SK-N-SH treated with all-trans-retinoic acid at 6 μM for 48 hours (cell line): ENCODE measurements around the gene ALPK3.

ENCODE experiments used
- ATAC-seq: fragments of 200-7000 bp; cut with Tn5 transposase; 3 replicates; pipeline ENCODE4 v1.9.1; 2020; ENCODE audit warnings: mild to moderate bottlenecking, moderate library complexity
- BACH2 ChIP-seq: fragments of 250-450 bp; sonication (Bioruptor Pico); IDR thresholded peaks from 2 replicates; pipeline ENCODE4 v1.9.0; 2021; ENCODE audit warnings: mild to moderate bottlenecking, borderline replicate concordance
- CSDC2 ChIP-seq: fragments of 250-450 bp; sonication (Bioruptor Pico); IDR thresholded peaks from 2 replicates; pipeline ENCODE4 v1.5.0; 2020; ENCODE audit warnings: mild to moderate bottlenecking, moderate library complexity
- ESRRG ChIP-seq: fragments of 250-450 bp; sonication (Bioruptor Pico); IDR thresholded peaks from 2 replicates; pipeline ENCODE4 v1.6.1; 2021; ENCODE audit warnings: mild to moderate bottlenecking
- GLIS3 ChIP-seq: fragments of 250-450 bp; sonication (Bioruptor Pico); IDR thresholded peaks from 2 replicates; pipeline ENCODE4 v1.5.0; 2020; ENCODE audit warnings: mild to moderate bottlenecking, moderate library complexity
- ISL1 ChIP-seq: fragments of 250-450 bp; sonication (Bioruptor Pico); IDR thresholded peaks from 2 replicates; pipeline ENCODE4 v2.1.2; 2022; ENCODE audit warnings: mild to moderate bottlenecking, moderate library complexity
- PPARA ChIP-seq: fragments of 250-450 bp; sonication (Bioruptor Pico); IDR thresholded peaks from 2 replicates; pipeline ENCODE4 v1.5.0; 2020; ENCODE audit warnings: mild to moderate bottlenecking, borderline replicate concordance
- RARB ChIP-seq: fragments of 250-450 bp; sonication (Bioruptor Pico); IDR thresholded peaks from 2 replicates; pipeline ENCODE4 v1.8.0; 2021; ENCODE audit warnings: mild to moderate bottlenecking, moderate library complexity
- SNAI2 ChIP-seq: fragments of 250-450 bp; sonication (Bioruptor Pico); IDR thresholded peaks from 2 replicates; pipeline ENCODE4 v1.5.0; 2020; ENCODE audit warnings: mild to moderate bottlenecking, moderate library complexity
- TCF4 ChIP-seq: fragments of 250-450 bp; sonication (Bioruptor Pico); IDR thresholded peaks from 2 replicates; pipeline ENCODE4 v1.8.0; 2021; ENCODE audit warnings: mild to moderate bottlenecking, moderate library complexity, borderline replicate concordance
- TOX ChIP-seq: fragments of 250-450 bp; sonication (Bioruptor Pico); IDR thresholded peaks from 2 replicates; pipeline ENCODE4 v1.8.0; 2021; ENCODE audit warnings: mild to moderate bottlenecking, moderate library complexity, borderline replicate concordance
- ZC3H10 ChIP-seq: fragments of 250-450 bp; sonication (Bioruptor Pico); IDR thresholded peaks from 2 replicates; pipeline ENCODE4 v1.5.1; 2021; ENCODE audit warnings: mild to moderate bottlenecking, moderate library complexity
- ZFP3 ChIP-seq: fragments of 250-450 bp; sonication (Bioruptor Pico); IDR thresholded peaks from 2 replicates; pipeline ENCODE4 v1.5.0; 2020; ENCODE audit warnings: mild to moderate bottlenecking, moderate library complexity
- ZFP30 ChIP-seq: fragments of 450-650 bp; formaldehyde crosslinking; IDR thresholded peaks from 2 replicates; pipeline ENCODE4 v1.5.0; 2022; ENCODE audit warnings: mild to moderate bottlenecking, moderate library complexity
- ZNF70 ChIP-seq: fragments of 450-650 bp; formaldehyde crosslinking; IDR thresholded peaks from 2 replicates; pipeline ENCODE4 v1.5.0; 2020; ENCODE audit warnings: mild to moderate bottlenecking, moderate library complexity
- ZNF8 ChIP-seq: fragments of 450-650 bp; formaldehyde crosslinking; IDR thresholded peaks from 2 replicates; pipeline ENCODE4 v1.5.0; 2020; ENCODE audit warnings: mild to moderate bottlenecking, moderate library complexity
- TF ChIP-seq, protein P1 (sequence below): fragments of 250-450 bp; sonication (Bioruptor Pico); IDR thresholded peaks from 2 replicates; pipeline ENCODE4 v1.5.1; 2020; ENCODE audit warnings: low read depth, mild to moderate bottlenecking, moderate library complexity
- TF ChIP-seq, protein P2 (sequence below): fragments of 250-450 bp; sonication (Bioruptor Pico); IDR thresholded peaks from 2 replicates; pipeline ENCODE4 v1.5.1; 2021; ENCODE audit warnings: mild to moderate bottlenecking, moderate library complexity
- TF ChIP-seq, protein P3 (sequence below): fragments of 250-450 bp; sonication (Bioruptor Pico); IDR thresholded peaks from 2 replicates; pipeline ENCODE4 v1.5.0; 2020; ENCODE audit warnings: mild to moderate bottlenecking, moderate library complexity
- TF ChIP-seq, protein P4 (sequence below): fragments of 250-450 bp; sonication (Bioruptor Pico); IDR thresholded peaks from 2 replicates; pipeline ENCODE4 v1.8.0; 2020; ENCODE audit warnings: mild to moderate bottlenecking, moderate library complexity, borderline replicate concordance
- TF ChIP-seq, protein P5 (sequence below): fragments of 250-450 bp; sonication (Bioruptor Pico); IDR thresholded peaks from 2 replicates; pipeline ENCODE4 v1.8.0; 2021; ENCODE audit warnings: low read depth, mild to moderate bottlenecking, moderate library complexity, borderline replicate concordance

ALPK3 gene

DNA sequence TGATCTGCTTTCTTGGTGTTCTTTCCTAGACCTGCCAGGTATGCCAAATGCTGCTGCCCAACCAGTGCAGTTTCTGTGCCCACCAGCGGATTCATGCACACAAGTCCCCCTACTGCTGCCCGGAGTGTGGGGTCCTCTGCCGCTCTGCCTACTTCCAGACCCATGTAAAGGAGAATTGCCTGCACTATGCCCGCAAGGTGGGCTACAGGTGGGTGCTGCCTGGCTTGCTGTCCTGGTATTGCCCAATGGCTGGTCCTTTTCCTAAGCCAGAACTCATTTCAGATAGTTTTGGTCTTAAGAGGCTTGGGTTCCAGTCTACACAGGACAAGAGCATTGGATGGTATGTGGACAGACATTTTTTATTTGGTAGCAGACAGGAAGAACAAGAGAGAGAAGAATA, 26.5 kb upstream of the ALPK3 start (continued):
- TF ChIP-seq, protein P1, sequence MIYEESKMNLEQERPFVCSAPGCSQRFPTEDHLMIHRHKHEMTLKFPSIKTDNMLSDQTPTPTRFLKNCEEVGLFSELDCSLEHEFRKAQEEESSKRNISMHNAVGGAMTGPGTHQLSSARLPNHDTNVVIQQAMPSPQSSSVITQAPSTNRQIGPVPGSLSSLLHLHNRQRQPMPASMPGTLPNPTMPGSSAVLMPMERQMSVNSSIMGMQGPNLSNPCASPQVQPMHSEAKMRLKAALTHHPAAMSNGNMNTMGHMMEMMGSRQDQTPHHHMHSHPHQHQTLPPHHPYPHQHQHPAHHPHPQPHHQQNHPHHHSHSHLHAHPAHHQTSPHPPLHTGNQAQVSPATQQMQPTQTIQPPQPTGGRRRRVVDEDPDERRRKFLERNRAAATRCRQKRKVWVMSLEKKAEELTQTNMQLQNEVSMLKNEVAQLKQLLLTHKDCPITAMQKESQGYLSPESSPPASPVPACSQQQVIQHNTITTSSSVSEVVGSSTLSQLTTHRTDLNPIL, result no peak

DNA sequence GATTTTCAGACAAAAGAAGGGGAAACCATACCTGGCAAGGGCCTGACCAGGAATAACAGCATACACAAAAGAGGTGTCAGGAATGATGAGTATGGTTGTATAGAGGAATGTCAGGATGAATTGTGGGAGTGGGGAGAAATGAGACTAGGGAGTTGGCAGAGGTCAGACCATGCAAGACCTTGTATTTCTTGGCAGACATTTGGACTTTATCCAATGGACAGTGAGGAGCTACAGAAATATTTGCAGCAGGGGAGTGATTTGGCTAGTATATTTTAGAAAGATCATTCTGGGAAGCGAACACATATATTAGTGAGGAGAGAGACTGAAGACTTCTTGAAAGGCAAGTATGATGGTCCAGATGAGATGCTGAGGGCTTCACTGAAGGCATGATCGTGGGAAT, 25.4 kb upstream of the ALPK3 start:
- TF ChIP-seq TOX, result no peak
- TF ChIP-seq, protein P2, sequence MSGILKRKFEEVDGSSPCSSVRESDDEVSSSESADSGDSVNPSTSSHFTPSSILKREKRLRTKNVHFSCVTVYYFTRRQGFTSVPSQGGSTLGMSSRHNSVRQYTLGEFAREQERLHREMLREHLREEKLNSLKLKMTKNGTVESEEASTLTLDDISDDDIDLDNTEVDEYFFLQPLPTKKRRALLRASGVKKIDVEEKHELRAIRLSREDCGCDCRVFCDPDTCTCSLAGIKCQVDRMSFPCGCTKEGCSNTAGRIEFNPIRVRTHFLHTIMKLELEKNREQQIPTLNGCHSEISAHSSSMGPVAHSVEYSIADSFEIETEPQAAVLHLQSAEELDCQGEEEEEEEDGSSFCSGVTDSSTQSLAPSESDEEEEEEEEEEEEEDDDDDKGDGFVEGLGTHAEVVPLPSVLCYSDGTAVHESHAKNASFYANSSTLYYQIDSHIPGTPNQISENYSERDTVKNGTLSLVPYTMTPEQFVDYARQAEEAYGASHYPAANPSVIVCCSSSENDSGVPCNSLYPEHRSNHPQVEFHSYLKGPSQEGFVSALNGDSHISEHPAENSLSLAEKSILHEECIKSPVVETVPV, result no peak
- TF ChIP-seq CSDC2, result no peak
- TF ChIP-seq ZFP3 (CRISPR knock-in tag), result no peak
- TF ChIP-seq, protein P1, result no peak
- TF ChIP-seq ZC3H10, result no peak
- no peak for TF ChIP-seq TCF4 (CRISPR knock-in tag)
- TF ChIP-seq, all 23 proteins: peak for 0
- no peak for ATAC-seq

DNA sequence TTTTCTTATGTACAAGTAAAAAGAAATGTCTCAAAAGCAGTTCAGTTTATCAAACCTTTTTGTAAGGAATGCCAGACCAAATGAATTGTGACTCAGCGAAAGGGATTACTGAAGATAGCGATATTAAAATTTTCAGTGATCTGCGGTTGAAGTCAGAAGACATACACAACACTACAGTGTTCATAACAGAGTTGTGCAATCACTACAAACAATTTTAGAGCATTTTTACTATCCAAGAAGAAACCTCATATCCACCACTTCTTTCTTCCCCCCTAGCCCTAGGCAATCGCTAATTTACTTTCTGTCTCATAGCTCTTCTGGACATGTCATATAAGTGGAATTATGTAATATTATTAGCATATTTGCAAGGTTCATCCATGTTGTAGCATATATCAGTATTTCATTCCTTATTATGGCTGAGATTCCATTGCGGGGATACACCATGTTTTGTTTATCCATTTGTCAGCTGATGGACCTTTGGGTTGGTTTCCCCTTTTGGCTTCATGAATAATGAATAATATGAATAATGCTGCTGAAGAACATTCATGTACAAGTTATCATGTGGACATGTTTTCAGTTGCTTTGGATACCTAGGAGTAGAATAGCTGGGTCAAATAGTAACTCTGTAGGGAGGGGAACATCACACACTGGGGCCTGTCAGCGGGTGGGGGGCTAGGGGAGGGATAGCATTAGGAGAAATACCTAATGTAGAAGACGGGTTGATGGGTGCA, 23.6 kb upstream of the ALPK3 start:
- no peak for ATAC-seq
- TF ChIP-seq GLIS3 (CRISPR knock-in tag), result no peak
- TF ChIP-seq, protein P3, sequence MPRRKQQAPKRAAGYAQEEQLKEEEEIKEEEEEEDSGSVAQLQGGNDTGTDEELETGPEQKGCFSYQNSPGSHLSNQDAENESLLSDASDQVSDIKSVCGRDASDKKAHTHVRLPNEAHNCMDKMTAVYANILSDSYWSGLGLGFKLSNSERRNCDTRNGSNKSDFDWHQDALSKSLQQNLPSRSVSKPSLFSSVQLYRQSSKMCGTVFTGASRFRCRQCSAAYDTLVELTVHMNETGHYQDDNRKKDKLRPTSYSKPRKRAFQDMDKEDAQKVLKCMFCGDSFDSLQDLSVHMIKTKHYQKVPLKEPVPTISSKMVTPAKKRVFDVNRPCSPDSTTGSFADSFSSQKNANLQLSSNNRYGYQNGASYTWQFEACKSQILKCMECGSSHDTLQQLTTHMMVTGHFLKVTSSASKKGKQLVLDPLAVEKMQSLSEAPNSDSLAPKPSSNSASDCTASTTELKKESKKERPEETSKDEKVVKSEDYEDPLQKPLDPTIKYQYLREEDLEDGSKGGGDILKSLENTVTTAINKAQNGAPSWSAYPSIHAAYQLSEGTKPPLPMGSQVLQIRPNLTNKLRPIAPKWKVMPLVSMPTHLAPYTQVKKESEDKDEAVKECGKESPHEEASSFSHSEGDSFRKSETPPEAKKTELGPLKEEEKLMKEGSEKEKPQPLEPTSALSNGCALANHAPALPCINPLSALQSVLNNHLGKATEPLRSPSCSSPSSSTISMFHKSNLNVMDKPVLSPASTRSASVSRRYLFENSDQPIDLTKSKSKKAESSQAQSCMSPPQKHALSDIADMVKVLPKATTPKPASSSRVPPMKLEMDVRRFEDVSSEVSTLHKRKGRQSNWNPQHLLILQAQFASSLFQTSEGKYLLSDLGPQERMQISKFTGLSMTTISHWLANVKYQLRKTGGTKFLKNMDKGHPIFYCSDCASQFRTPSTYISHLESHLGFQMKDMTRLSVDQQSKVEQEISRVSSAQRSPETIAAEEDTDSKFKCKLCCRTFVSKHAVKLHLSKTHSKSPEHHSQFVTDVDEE (CRISPR knock-in tag), result no peak
- no peak for TF ChIP-seq ZNF8 (CRISPR knock-in tag)
- TF ChIP-seq PPARA (CRISPR knock-in tag), result no peak
- no peak for TF ChIP-seq ISL1 (CRISPR knock-in tag)
- TF ChIP-seq, protein P4, sequence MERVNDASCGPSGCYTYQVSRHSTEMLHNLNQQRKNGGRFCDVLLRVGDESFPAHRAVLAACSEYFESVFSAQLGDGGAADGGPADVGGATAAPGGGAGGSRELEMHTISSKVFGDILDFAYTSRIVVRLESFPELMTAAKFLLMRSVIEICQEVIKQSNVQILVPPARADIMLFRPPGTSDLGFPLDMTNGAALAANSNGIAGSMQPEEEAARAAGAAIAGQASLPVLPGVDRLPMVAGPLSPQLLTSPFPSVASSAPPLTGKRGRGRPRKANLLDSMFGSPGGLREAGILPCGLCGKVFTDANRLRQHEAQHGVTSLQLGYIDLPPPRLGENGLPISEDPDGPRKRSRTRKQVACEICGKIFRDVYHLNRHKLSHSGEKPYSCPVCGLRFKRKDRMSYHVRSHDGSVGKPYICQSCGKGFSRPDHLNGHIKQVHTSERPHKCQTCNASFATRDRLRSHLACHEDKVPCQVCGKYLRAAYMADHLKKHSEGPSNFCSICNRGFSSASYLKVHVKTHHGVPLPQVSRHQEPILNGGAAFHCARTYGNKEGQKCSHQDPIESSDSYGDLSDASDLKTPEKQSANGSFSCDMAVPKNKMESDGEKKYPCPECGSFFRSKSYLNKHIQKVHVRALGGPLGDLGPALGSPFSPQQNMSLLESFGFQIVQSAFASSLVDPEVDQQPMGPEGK (CRISPR knock-in tag), result no peak
- TF ChIP-seq BACH2 (CRISPR knock-in tag), result no peak
- no peak for TF ChIP-seq ESRRG (CRISPR knock-in tag)
- TF ChIP-seq TOX, result no peak
- TF ChIP-seq RARB (CRISPR knock-in tag), result no peak
- TF ChIP-seq, protein P5, sequence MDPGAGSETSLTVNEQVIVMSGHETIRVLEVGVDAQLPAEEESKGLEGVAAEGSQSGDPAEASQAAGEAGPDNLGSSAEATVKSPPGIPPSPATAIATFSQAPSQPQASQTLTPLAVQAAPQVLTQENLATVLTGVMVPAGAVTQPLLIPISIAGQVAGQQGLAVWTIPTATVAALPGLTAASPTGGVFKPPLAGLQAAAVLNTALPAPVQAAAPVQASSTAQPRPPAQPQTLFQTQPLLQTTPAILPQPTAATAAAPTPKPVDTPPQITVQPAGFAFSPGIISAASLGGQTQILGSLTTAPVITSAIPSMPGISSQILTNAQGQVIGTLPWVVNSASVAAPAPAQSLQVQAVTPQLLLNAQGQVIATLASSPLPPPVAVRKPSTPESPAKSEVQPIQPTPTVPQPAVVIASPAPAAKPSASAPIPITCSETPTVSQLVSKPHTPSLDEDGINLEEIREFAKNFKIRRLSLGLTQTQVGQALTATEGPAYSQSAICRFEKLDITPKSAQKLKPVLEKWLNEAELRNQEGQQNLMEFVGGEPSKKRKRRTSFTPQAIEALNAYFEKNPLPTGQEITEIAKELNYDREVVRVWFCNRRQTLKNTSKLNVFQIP, result no peak
- TF ChIP-seq, protein P1, result no peak
- TF ChIP-seq SNAI2 (CRISPR knock-in tag), result no peak
- TF ChIP-seq ZNF70 (CRISPR knock-in tag), result no peak
- TF ChIP-seq ZC3H10, result no peak
- no peak for TF ChIP-seq ZFP30
- TF ChIP-seq CSDC2, result no peak
